ENCODE results near the gene HPSE2. TPM values are rescaled to one million over a fixed set of nuclear protein-coding genes. Genes with fewer than 3 reads are reported as not detected.

HPSE2 gene
- total and polyA plus RNA-seq, 2 of the 13 experiments (the other 11 are each of a cell fraction or from before 2014, with no cell fraction given) = 0.01 TPM; not detected in 1

DNA sequence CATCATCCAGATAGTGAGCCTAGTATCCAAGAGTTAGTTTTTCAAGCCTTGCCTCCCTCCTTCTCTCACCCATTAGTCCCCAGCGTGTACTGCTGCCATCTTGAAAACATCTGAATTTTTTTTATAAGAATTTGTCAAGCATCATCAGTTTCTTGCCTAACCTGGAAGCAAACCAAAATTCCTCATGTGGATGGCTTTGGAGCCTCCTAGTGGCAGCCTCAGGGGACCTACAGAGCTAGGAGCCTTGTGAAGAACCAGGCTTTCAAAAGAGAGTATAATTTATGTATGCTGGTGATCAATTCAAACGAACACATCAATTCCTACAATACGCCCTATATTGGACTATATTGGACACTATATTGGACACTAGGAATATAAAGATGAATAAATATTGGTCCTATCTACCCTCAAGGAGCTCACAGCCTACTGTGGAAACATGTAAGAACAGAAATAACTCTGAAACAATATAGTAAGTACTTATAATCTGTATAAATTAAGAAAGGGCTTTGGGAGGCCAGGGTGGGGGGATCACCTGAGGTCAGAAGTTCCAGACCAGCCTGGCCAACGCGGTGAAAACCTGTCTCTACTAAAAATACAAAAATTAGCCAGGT is 63.4 kb downstream of the HPSE2 start:
- H3K79me2 ChIP-seq (ENCODE audit: insufficient read depth, low read length) = no peaks in the 10 kb centered on the region
- CTCF ChIA-PET (ENCODE audit: low intra/inter-chr PET ratio, low total read pairs) = interaction anchor here (0.8 to 1.1 kb wide), 3 partner anchors 314 to 705 kb away, joined by 3 to 5 read pairs (median 4); no protein-coding TSS in a partner anchor
- H4K20me1 ChIP-seq (ENCODE audit: insufficient read depth, low read length) = no peaks in the 10 kb centered on the region
- POLR2A ChIA-PET = no interaction called here
- H3K9ac ChIP-seq (ENCODE audit: insufficient read depth, low read depth, low read length) = no peak overlapping the region
- intact Hi-C loops (cut with micrococcal nuclease; ENCODE audit: unreplicated experiment) = loop anchor here (1.0 to 5.0 kb wide), 3 partner anchors 315 to 705 kb away; no protein-coding TSS in a partner anchor
- H3K27ac ChIP-seq (ENCODE audit: extremely low read length, insufficient read depth, low read length) = no peak overlapping the region
- no peaks in the 10 kb centered on the region for H3K36me3 ChIP-seq (replicated peaks in 1 of 2; ENCODE audit: control insufficient read depth in 1 of 2, insufficient read depth in 2 of 2, low read length in 2 of 2)
- no peak overlapping the region for H3K4me3 ChIP-seq (replicated peaks in 1 of 3; ENCODE audit: insufficient read depth in 1 of 3, low read depth in 2 of 3, low read length in 3 of 3)
- 2% methylated on average over 5 of the region's 5 CpGs for WGBS (ENCODE audit: low lambda C conversion rate)
- no peak overlapping the region for H2AFZ ChIP-seq (ENCODE audit: low read length)
- H3K4me2 ChIP-seq (ENCODE audit: low read depth, low read length) = no peak overlapping the region
- H3K27me3 ChIP-seq (ENCODE audit: control insufficient read depth in 1 of 2, insufficient read depth in 2 of 2, low read length in 2 of 2) = no peaks in the 10 kb centered on the region
- BruUV-seq (replicated peaks) = no TSS peak
- peak; percentile 81 for ATAC-seq
- FAIRE-seq = peak; percentile 28
- H3K4me1 ChIP-seq (ENCODE audit: insufficient read depth, low read length) = no peaks in the 10 kb centered on the region
- DNase-seq (ENCODE audit: low spot score) = peak; percentile 32
- no peaks in the 10 kb centered on the region for H3K9me3 ChIP-seq (ENCODE audit: low read length)
- in situ Hi-C loops (cut with HindIII; ENCODE audit: extremely low pct_ligation_motif_present, low pct_unique_long_range_greater_than_20kb) = no loop called here
- TF ChIP-seq SMC3 (IDR thresholded peaks at IDR 0.05; ENCODE audit: low read length) (peak; percentile 70), STAG1 (CRISPR knock-in tag; IDR thresholded peaks at IDR 0.05) (peak; percentile 72), MTF2 (CRISPR knock-in tag; IDR thresholded peaks at IDR 0.05; ENCODE audit: borderline replicate concordance) (no peak), SAP130 (CRISPR knock-in tag; IDR thresholded peaks at IDR 0.05; ENCODE audit: low read depth) (no peak), ZNF33A (CRISPR knock-in tag; IDR thresholded peaks at IDR 0.05; ENCODE audit: borderline replicate concordance) (no peak), RFX5 (IDR thresholded peaks at IDR 0.05; ENCODE audit: low read depth, low read length) (peak; percentile 50; the same call in 1 of the 2 replicates), ZNF543 (CRISPR knock-in tag; IDR thresholded peaks at IDR 0.05) (no peak)
- TF ChIP-seq, protein P1, sequence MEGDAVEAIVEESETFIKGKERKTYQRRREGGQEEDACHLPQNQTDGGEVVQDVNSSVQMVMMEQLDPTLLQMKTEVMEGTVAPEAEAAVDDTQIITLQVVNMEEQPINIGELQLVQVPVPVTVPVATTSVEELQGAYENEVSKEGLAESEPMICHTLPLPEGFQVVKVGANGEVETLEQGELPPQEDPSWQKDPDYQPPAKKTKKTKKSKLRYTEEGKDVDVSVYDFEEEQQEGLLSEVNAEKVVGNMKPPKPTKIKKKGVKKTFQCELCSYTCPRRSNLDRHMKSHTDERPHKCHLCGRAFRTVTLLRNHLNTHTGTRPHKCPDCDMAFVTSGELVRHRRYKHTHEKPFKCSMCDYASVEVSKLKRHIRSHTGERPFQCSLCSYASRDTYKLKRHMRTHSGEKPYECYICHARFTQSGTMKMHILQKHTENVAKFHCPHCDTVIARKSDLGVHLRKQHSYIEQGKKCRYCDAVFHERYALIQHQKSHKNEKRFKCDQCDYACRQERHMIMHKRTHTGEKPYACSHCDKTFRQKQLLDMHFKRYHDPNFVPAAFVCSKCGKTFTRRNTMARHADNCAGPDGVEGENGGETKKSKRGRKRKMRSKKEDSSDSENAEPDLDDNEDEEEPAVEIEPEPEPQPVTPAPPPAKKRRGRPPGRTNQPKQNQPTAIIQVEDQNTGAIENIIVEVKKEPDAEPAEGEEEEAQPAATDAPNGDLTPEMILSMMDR (CRISPR knock-in tag; IDR thresholded peaks at IDR 0.05) = peak; percentile 65
